ENCODE measurements around the gene LRMDA. TPM values are rescaled to one million over a fixed set of nuclear protein-coding genes. Genes with fewer than 3 reads are reported as not detected.

Gene LRMDA
- total RNA-seq, 4 donors from 2014 or later, result 0.76 to 6.4 (median 1.3) TPM

- TF ChIP-seq CTCF (IDR thresholded peaks at IDR 0.05), result no peak
- TF ChIP-seq POLR2A (IDR thresholded peaks at IDR 0.05), result no peak
- WGBS, 2 donors, result 96% methylated on average over 1 of the region's 1 CpG
- intact Hi-C loops (cut with DNase I; ENCODE audit: low total_unique reads), result no loop called here
- no peak overlapping the region for H3K4me3 ChIP-seq (ENCODE audit: low read depth, poor library complexity, severe bottlenecking)
- no peak for DNase-seq (ENCODE audit: low spot score in 2 of 2)
Measured at GRCh38 chr10:76248649-76249200, 817.3 kb downstream of the LRMDA start.

- 42 to 50% methylated on average over 11 of the region's 11 CpGs for WGBS, 2 donors
- no peak overlapping the region for H3K4me3 ChIP-seq (ENCODE audit: low read depth, poor library complexity, severe bottlenecking)
- intact Hi-C loops (cut with DNase I; ENCODE audit: low total_unique reads), result no loop called here
- no peak for DNase-seq (ENCODE audit: low spot score in 2 of 2)
- no peak for TF ChIP-seq POLR2A (IDR thresholded peaks at IDR 0.05)
- TF ChIP-seq CTCF (IDR thresholded peaks at IDR 0.05), result no peak
Measured at GRCh38 chr10:76251841-76252671, 820.6 kb downstream of the LRMDA start.

- no peak overlapping the region for H3K4me3 ChIP-seq (ENCODE audit: low read depth, poor library complexity, severe bottlenecking)
- intact Hi-C loops (cut with DNase I; ENCODE audit: low total_unique reads), result no loop called here
- 88% methylated on average over 7 of the region's 7 CpGs for WGBS, 2 donors
- DNase-seq (ENCODE audit: low spot score in 2 of 2), result no peak
- no peak for TF ChIP-seq CTCF (IDR thresholded peaks at IDR 0.05)
- no peak for TF ChIP-seq POLR2A (IDR thresholded peaks at IDR 0.05)
Measured at GRCh38 chr10:76252733-76253132, 821.3 kb downstream of the LRMDA start.

- DNase-seq (ENCODE audit: low spot score in 2 of 2), result no peak
- no peak for TF ChIP-seq CTCF (IDR thresholded peaks at IDR 0.05)
- TF ChIP-seq POLR2A (IDR thresholded peaks at IDR 0.05), result no peak
- intact Hi-C loops (cut with DNase I; ENCODE audit: low total_unique reads), result no loop called here
- WGBS, 2 donors, result 88 to 100% methylated on average over 1 of the region's 1 CpG
- no peak overlapping the region for H3K4me3 ChIP-seq (ENCODE audit: low read depth, poor library complexity, severe bottlenecking)
Measured at GRCh38 chr10:76255241-76255640, 823.8 kb downstream of the LRMDA start.

- no peak for TF ChIP-seq POLR2A (IDR thresholded peaks at IDR 0.05)
- no peak for TF ChIP-seq CTCF (IDR thresholded peaks at IDR 0.05)
- no peak for DNase-seq (ENCODE audit: low spot score in 2 of 2)
- intact Hi-C loops (cut with DNase I; ENCODE audit: low total_unique reads), result no loop called here
- H3K4me3 ChIP-seq (ENCODE audit: low read depth, poor library complexity, severe bottlenecking), result no peak overlapping the region
- 36 to 51% methylated on average over 1 of the region's 1 CpG for WGBS, 2 donors
Measured at GRCh38 chr10:76257816-76258215, 826.4 kb downstream of the LRMDA start.
